Neuronal stem cell (in vitro differentiated cells): Measurements from ENCODE around the gene DHDH.

ENCODE experiments used
- DNase-seq: peaks from one replicate; pipeline ENCODE4 v3.0.0-alpha.2; 2013; ENCODE audit warnings: low spot score
- H2AFZ ChIP-seq: one replicate; pipeline ENCODE4 v1.6.1; 2013; ENCODE audit warnings: mild to moderate bottlenecking, low read length, inconsistent platforms
- H2AK5ac ChIP-seq: 2 replicates; pipeline ENCODE4 v1.6.1; 2013; ENCODE audit warnings: low read depth, mild to moderate bottlenecking, inconsistent platforms, low read length, moderate library complexity, mixed read lengths
- H2BK120ac ChIP-seq: 2 replicates; pipeline ENCODE4 v1.6.1; 2013; ENCODE audit warnings: low read depth, mild to moderate bottlenecking, inconsistent platforms, low read length, moderate library complexity, mixed read lengths
- H2BK12ac ChIP-seq: one replicate; pipeline ENCODE4 v1.6.1; 2013; ENCODE audit warnings: low read length, inconsistent platforms
- H2BK15ac ChIP-seq: 2 replicates; pipeline ENCODE4 v1.6.1; 2013; ENCODE audit warnings: mild to moderate bottlenecking, low read length, inconsistent platforms, mixed read lengths
- H2BK5ac ChIP-seq: one replicate; pipeline ENCODE4 v1.6.1; 2013; ENCODE audit warnings: inconsistent platforms, mild to moderate bottlenecking, low read length, moderate library complexity
- H3K14ac ChIP-seq: one replicate; pipeline ENCODE4 v1.6.1; 2013; ENCODE audit warnings: low read length, inconsistent platforms
- H3K18ac ChIP-seq: 2 replicates; pipeline ENCODE4 v1.6.1; 2013; ENCODE audit warnings: low read length, inconsistent platforms
- H3K23ac ChIP-seq: 2 replicates; pipeline ENCODE4 v1.6.1; 2013; ENCODE audit warnings: low read depth, mild to moderate bottlenecking, mixed read lengths, low read length, inconsistent platforms; ENCODE audit not compliant: poor library complexity
- H3K27ac ChIP-seq: replicated peaks from 3 replicates; pipeline ENCODE4 v1.5.1; 2013; ENCODE audit warnings: low read length, inconsistent platforms
- H3K27me3 ChIP-seq, 3 experiments: 2 replicates each; pipeline ENCODE4 v1.6.1; 2013; ENCODE audit warnings: low read length in 3 of 3, mild to moderate bottlenecking in 2 of 3, inconsistent platforms in 1 of 3, low read depth in 1 of 3, mixed read lengths in 1 of 3, moderate library complexity in 1 of 3; ENCODE audit not compliant: control insufficient read depth in 3 of 3, insufficient read depth in 3 of 3
- H3K36me3 ChIP-seq, 2 donors: replicated peaks in 1 of 2; 2 replicates each; pipeline ENCODE4 v1.6.1; 2013; ENCODE audit warnings: low read length in 2 of 2; ENCODE audit not compliant: control insufficient read depth in 2 of 2, insufficient read depth in 2 of 2
- H3K4ac ChIP-seq: 2 replicates; pipeline ENCODE4 v1.6.1; 2013; ENCODE audit warnings: inconsistent platforms, mild to moderate bottlenecking, low read length, moderate library complexity
- H3K4me1 ChIP-seq, 2 donors: 1 replicate in 1 of 2; 2 replicates in 1 of 2; pipeline ENCODE4 v1.6.1; 2013; ENCODE audit warnings: low read length in 2 of 2, low read depth in 1 of 2; ENCODE audit not compliant: control insufficient read depth in 2 of 2, insufficient read depth in 1 of 2
- H3K4me2 ChIP-seq: one replicate; pipeline ENCODE4 v1.6.1; 2013; ENCODE audit warnings: mild to moderate bottlenecking, low read length, inconsistent platforms; ENCODE audit not compliant: insufficient read depth, poor library complexity, severe bottlenecking
- H3K4me3 ChIP-seq, 2 donors: 2 replicates each; pipeline ENCODE4 v1.5.1; 2013; ENCODE audit warnings: low read length in 2 of 2, mild to moderate bottlenecking in 2 of 2, inconsistent platforms in 1 of 2, moderate library complexity in 1 of 2
- H3K79me1 ChIP-seq: one replicate; pipeline ENCODE4 v1.6.1; 2013; ENCODE audit warnings: low read depth, mild to moderate bottlenecking, inconsistent platforms, low read length, moderate library complexity
- H3K9ac ChIP-seq: one replicate; pipeline ENCODE4 v1.6.1; 2013; ENCODE audit warnings: mild to moderate bottlenecking, low read depth, low read length, inconsistent platforms; ENCODE audit not compliant: poor library complexity
- H3K9me3 ChIP-seq, 2 donors: replicated peaks in 1 of 2; 2 replicates each; pipeline versions ENCODE3 to v1.6.1; 2013; ENCODE audit warnings: low read length in 2 of 2, mild to moderate bottlenecking in 2 of 2, inconsistent platforms in 1 of 2, low read depth in 1 of 2, mixed read lengths in 1 of 2, moderate library complexity in 1 of 2; ENCODE audit not compliant: control insufficient read depth in 2 of 2, insufficient read depth in 1 of 2
- H4K8ac ChIP-seq: one replicate; pipeline ENCODE4 v1.6.1; 2013; ENCODE audit warnings: low read depth, mild to moderate bottlenecking, inconsistent platforms, low read length, moderate library complexity
- H4K91ac ChIP-seq: one replicate; pipeline ENCODE4 v1.6.1; 2013; ENCODE audit warnings: low read length, low read depth, mild to moderate bottlenecking, inconsistent platforms; ENCODE audit not compliant: poor library complexity
- WGBS, 2 donors: extraction: QIAGEN DNeasy Blood & Tissue Kit; methylation state at CpG; one replicate each; pipeline ENCODE4 v1.1.7; 2013; ENCODE audit warnings: missing lambda C conversion rate in 2 of 2, mixed read lengths in 1 of 2; ENCODE audit not compliant: insufficient read length in 2 of 2, insufficient replicate concordance in 1 of 2; ENCODE audit errors: extremely low coverage in 2 of 2; 5-methylcytosine and 5-hydroxymethylcytosine counted together

The DHDH gene

DNA sequence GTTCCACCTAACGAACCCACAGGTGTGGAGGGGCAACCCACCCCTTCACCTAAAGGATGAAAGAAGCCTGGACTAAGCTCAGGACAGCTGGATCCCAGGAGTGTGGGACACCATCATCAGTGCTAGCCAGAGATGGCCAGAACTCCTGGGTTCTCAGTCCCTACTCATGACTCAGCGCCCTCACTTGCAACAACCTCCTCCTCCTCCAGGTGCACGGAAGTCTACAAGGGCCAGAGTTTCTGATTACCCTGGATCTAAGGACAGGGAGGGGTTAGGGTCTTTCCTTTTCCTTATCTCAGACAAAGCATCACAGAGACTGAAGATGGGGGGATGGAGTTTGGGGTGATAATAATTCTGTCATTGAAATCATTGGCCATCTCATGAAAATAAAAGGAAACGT is 42.9 kb upstream of the DHDH start:
- no peak for DNase-seq
- H4K8ac ChIP-seq, result no peak overlapping the region
- no peak overlapping the region for H2BK120ac ChIP-seq
- no peak overlapping the region for H2AK5ac ChIP-seq
- H3K14ac ChIP-seq, result no peak overlapping the region
- H3K4me1 ChIP-seq, result no peaks in the 10 kb centered on the region
- no peaks in the 10 kb centered on the region for H3K9me3 ChIP-seq
- H4K91ac ChIP-seq, result no peak overlapping the region
- H2AFZ ChIP-seq, result no peak overlapping the region
- H3K18ac ChIP-seq, result no peak overlapping the region
- H3K27me3 ChIP-seq, result peaks cover 0 to 3% (median 0%) of the 10 kb centered on the region in 3 experiments
- no peak overlapping the region for H2BK5ac ChIP-seq
- H2BK12ac ChIP-seq, result no peak overlapping the region
- no peak overlapping the region for H3K4ac ChIP-seq
- H3K4me3 ChIP-seq, result no peak overlapping the region
- no peak overlapping the region for H3K27ac ChIP-seq
- WGBS, 2 donors, result no CpG with 5 or more reads among the region's 4 CpGs
- no peak overlapping the region for H3K23ac ChIP-seq
- no peak overlapping the region for H2BK15ac ChIP-seq
- H3K9ac ChIP-seq, result no peak overlapping the region
- no peaks in the 10 kb centered on the region for H3K36me3 ChIP-seq
- H3K79me1 ChIP-seq, result no peaks in the 10 kb centered on the region
- H3K4me2 ChIP-seq, result no peak overlapping the region

GRCh38 chr19:48895226-48895625 is 38.3 kb upstream of the DHDH start:
- no peak overlapping the region for H3K4me3 ChIP-seq
- H3K27me3 ChIP-seq, result peaks cover 0 to 3% (median 0%) of the 10 kb centered on the region in 3 experiments
- no peak overlapping the region for H2BK120ac ChIP-seq
- no peak overlapping the region for H3K4me2 ChIP-seq
- no peak overlapping the region for H3K27ac ChIP-seq
- no peaks in the 10 kb centered on the region for H3K9me3 ChIP-seq
- H3K9ac ChIP-seq, result no peak overlapping the region
- H3K4me1 ChIP-seq, result peaks cover 2 to 4% of the 10 kb centered on the region in 2 donors
- no peak overlapping the region for H3K14ac ChIP-seq
- no peaks in the 10 kb centered on the region for H3K36me3 ChIP-seq
- no CpG with 5 or more reads among the region's 21 CpGs for WGBS, 2 donors
- H2BK12ac ChIP-seq, result peak overlapping the region; percentile 30
- H2BK5ac ChIP-seq, result no peak overlapping the region
- H3K4ac ChIP-seq, result peak overlapping the region; percentile 17
- H2BK15ac ChIP-seq, result peak overlapping the region; percentile 5
- H3K23ac ChIP-seq, result no peak overlapping the region
- peak overlapping the region; percentile 92 for H4K8ac ChIP-seq
- peak overlapping the region; percentile 88 for H2AK5ac ChIP-seq
- H3K79me1 ChIP-seq, result no peaks in the 10 kb centered on the region
- H4K91ac ChIP-seq, result no peak overlapping the region
- DNase-seq, result no peak
- peak overlapping the region; percentile 19 for H2AFZ ChIP-seq
- H3K18ac ChIP-seq, result peak overlapping the region; percentile 74

DNA sequence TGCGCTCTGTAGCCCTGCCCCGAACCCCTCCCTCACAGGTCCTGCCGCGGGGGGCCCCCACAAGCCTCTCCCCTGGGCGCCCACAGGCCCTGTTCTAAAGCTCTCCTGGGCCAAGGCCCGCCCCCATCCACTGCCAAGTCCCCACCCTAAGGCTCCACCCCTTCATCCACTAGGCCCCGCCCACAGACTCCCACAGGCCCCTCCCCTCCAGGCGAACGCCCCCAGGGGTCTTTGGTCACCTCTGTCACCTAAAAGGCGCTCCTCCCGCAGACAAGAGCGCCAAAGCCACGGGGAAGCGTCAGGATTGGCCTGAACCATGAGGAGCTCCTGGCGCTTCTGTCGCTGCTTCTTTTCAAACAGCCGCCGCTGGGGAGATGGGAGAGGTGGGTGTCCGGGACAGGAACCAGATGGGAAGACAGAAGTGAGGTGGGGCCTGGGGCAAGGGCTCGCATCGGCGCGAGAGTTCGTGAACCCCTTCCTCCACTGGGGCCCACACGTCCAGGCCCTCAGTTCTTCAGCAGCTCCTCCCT is 37.2 kb upstream of the DHDH start:
- peak overlapping the region; percentile 21 for H3K4me2 ChIP-seq
- peaks cover 0 to under 1% of the 10 kb centered on the region in 2 donors for H3K36me3 ChIP-seq
- peak; percentile 53 for DNase-seq
- no peak overlapping the region for H3K14ac ChIP-seq
- no peak overlapping the region for H2AK5ac ChIP-seq
- H2BK15ac ChIP-seq, result peak overlapping the region; percentile 67
- no peak overlapping the region for H3K23ac ChIP-seq
- peaks cover 0 to 3% (median 0%) of the 10 kb centered on the region in 3 experiments for H3K27me3 ChIP-seq
- no peaks in the 10 kb centered on the region for H3K9me3 ChIP-seq
- peak overlapping the region; percentile 65 for H4K8ac ChIP-seq
- no peak overlapping the region for H2BK12ac ChIP-seq
- no CpG with 5 or more reads among the region's 25 CpGs for WGBS, 2 donors
- H4K91ac ChIP-seq, result no peak overlapping the region
- H3K79me1 ChIP-seq, result no peaks in the 10 kb centered on the region
- H3K18ac ChIP-seq, result peak overlapping the region; percentile 90
- H2AFZ ChIP-seq, result peak overlapping the region; percentile 21
- H3K4ac ChIP-seq, result no peak overlapping the region
- H2BK120ac ChIP-seq, result no peak overlapping the region
- peak overlapping the region; percentile 49 for H3K27ac ChIP-seq
- H2BK5ac ChIP-seq, result no peak overlapping the region
- H3K4me3 ChIP-seq, result no peak overlapping the region
- no peak overlapping the region for H3K9ac ChIP-seq
- H3K4me1 ChIP-seq, result peaks cover 7 to 9% of the 10 kb centered on the region in 2 donors

GRCh38 chr19:48897181-48897580 is 36.3 kb upstream of the DHDH start:
- Histone ChIP-seq H2BK5ac (no peak overlapping the region), H3K4me1 (peaks cover 7 to 9% of the 10 kb centered on the region in 2 donors), H2BK15ac (no peak overlapping the region), H3K23ac (no peak overlapping the region), H3K27me3 (peaks cover 0 to 3% (median 0%) of the 10 kb centered on the region in 3 experiments), H3K79me1 (no peaks in the 10 kb centered on the region), H3K9me3 (no peaks in the 10 kb centered on the region), H3K36me3 (peaks cover 0 to 7% of the 10 kb centered on the region in 2 donors), H3K9ac (no peak overlapping the region), H3K4ac (no peak overlapping the region), H4K8ac (no peak overlapping the region), H2BK12ac (no peak overlapping the region), H2AFZ (no peak overlapping the region), H3K14ac (no peak overlapping the region), H2AK5ac (peak overlapping the region; percentile 1), H3K4me2 (no peak overlapping the region), H2BK120ac (no peak overlapping the region), H4K91ac (no peak overlapping the region), H3K18ac (no peak overlapping the region), H3K27ac (no peak overlapping the region), H3K4me3 (no peak overlapping the region)
- DNase-seq, result no peak
- WGBS, 2 donors, result no CpG with 5 or more reads among the region's 5 CpGs
